Measurements from ENCODE around the gene CLIP4. TPM values are rescaled to one million over a fixed set of nuclear protein-coding genes. Genes with fewer than 3 reads are reported as not detected.

CLIP4 gene
- total and polyA plus RNA-seq, 2 experiments from 2014 or later: 0.06 to 0.14 TPM

- TF ChIP-seq REST (IDR thresholded peaks at IDR 0.05; ENCODE audit: unreplicated experiment) (no peak), ZNF114 (CRISPR knock-in tag; IDR thresholded peaks at IDR 0.05) (no peak), NANOG (IDR thresholded peaks at IDR 0.05; ENCODE audit: borderline replicate concordance) (no peak), ZNF331 (CRISPR knock-in tag; IDR thresholded peaks at IDR 0.05; ENCODE audit: low read depth) (no peak), EZH2phosphoT487 (IDR thresholded peaks at IDR 0.05; ENCODE audit: unreplicated experiment) (no peak), ETS1 (IDR thresholded peaks at IDR 0.05) (no peak), POLR2AphosphoS5 (IDR thresholded peaks at IDR 0.05; ENCODE audit: low read depth) (no peak)
These were observed 59.7 kb downstream of the CLIP4 start (continued) for GRCh38 chr2:29174937-29175336.

- no peak overlapping the region for H3K27ac Mint-ChIP-seq
- H3K4me1 ChIP-seq (ENCODE audit: insufficient read depth): no peaks in the 10 kb centered on the region
- ATAC-seq: no peak
- H3K9me3 Mint-ChIP-seq: no peaks in the 10 kb centered on the region
- no peak for DNase-seq (ENCODE audit: low spot score)
- no peak overlapping the region for H3K27ac ChIP-seq (ENCODE audit: low read depth)
- no peaks in the 10 kb centered on the region for H3K4me1 Mint-ChIP-seq
- H2AFZ ChIP-seq: no peak overlapping the region
- H4K20me1 ChIP-seq (replicated peaks; ENCODE audit: insufficient read depth): no peaks in the 10 kb centered on the region
- no peaks in the 10 kb centered on the region for H3K79me2 ChIP-seq (replicated peaks; ENCODE audit: insufficient read depth)
- no peaks in the 10 kb centered on the region for H3K36me3 Mint-ChIP-seq (ENCODE audit: low read depth)
- H3F3A ChIP-seq (replicated peaks; ENCODE audit: low read depth): no peaks in the 10 kb centered on the region
- no peaks in the 10 kb centered on the region for H3K9me2 ChIP-seq (ENCODE audit: insufficient read depth)
- H3K4me3 Mint-ChIP-seq: no peak overlapping the region
- no peaks in the 10 kb centered on the region for H3K36me3 ChIP-seq (ENCODE audit: insufficient read depth)
- no peak overlapping the region for H3K4me3 ChIP-seq
- no peaks in the 10 kb centered on the region for H3K27me3 ChIP-seq (ENCODE audit: insufficient read depth)
- H3K4me2 ChIP-seq: no peak overlapping the region
- no peaks in the 10 kb centered on the region for H3K27me3 Mint-ChIP-seq (ENCODE audit: insufficient read depth, low read depth, poor library complexity)
- TF ChIP-seq REST (IDR thresholded peaks at IDR 0.05; ENCODE audit: unreplicated experiment): no peak
- no peak for TF ChIP-seq ETS1 (IDR thresholded peaks at IDR 0.05)
- no peak for TF ChIP-seq STAT1 (IDR thresholded peaks at IDR 0.05; ENCODE audit: unreplicated experiment)
- no peak for TF ChIP-seq ZNF114 (CRISPR knock-in tag; IDR thresholded peaks at IDR 0.05)
- no peak for TF ChIP-seq ZNF331 (CRISPR knock-in tag; IDR thresholded peaks at IDR 0.05; ENCODE audit: low read depth)
- no peak for TF ChIP-seq EZH2 (IDR thresholded peaks at IDR 0.05; ENCODE audit: low read depth, unreplicated experiment)
- no peak for TF ChIP-seq CREB1 (CRISPR knock-in tag; IDR thresholded peaks at IDR 0.05; ENCODE audit: low read depth)
- TF ChIP-seq CTCF (conservative IDR thresholded peaks at IDR 0.05; ENCODE audit: low read depth in 2 of 2): no peak
- no peak for TF ChIP-seq JUNB (IDR thresholded peaks at IDR 0.05; ENCODE audit: unreplicated experiment)
- no peak for TF ChIP-seq POLR2AphosphoS5 (IDR thresholded peaks at IDR 0.05; ENCODE audit: low read depth)
These were observed 60.1 kb downstream of the CLIP4 start for GRCh38 chr2:29175338-29175737.
